H9 (cell line): ENCODE results near the gene MCOLN3. TPM values are rescaled to one million over a fixed set of nuclear protein-coding genes. Genes with fewer than 3 reads are reported as not detected.

Source experiments
- DNase-seq: peaks from one replicate; pipeline ENCODE4 v3.0.0-alpha.2; 2017
- H2AFZ ChIP-seq: one replicate; pipeline ENCODE4 v1.6.1; 2013; ENCODE audit warnings: mild to moderate bottlenecking, low read length, control low read depth, moderate library complexity
- H2AK5ac ChIP-seq: 2 replicates; pipeline ENCODE4 v1.6.1; 2013; ENCODE audit warnings: low read length, control low read depth, mixed read lengths; ENCODE audit not compliant: insufficient read length
- H2BK120ac ChIP-seq: one replicate; pipeline ENCODE4 v1.6.1; 2013; ENCODE audit warnings: low read depth, mild to moderate bottlenecking, low read length, control low read depth, inconsistent platforms; ENCODE audit not compliant: poor library complexity, severe bottlenecking
- H2BK12ac ChIP-seq: 2 replicates; pipeline ENCODE4 v1.6.1; 2013; ENCODE audit warnings: low read length, control low read depth, mixed read lengths, low read depth; ENCODE audit not compliant: insufficient read length
- H2BK15ac ChIP-seq: 2 replicates; pipeline ENCODE4 v1.6.1; 2013; ENCODE audit warnings: low read depth, low read length, control low read depth
- H2BK20ac ChIP-seq: one replicate; pipeline ENCODE4 v1.6.1; 2013; ENCODE audit warnings: low read depth, mild to moderate bottlenecking, low read length, control low read depth, inconsistent platforms; ENCODE audit not compliant: poor library complexity, severe bottlenecking
- H2BK5ac ChIP-seq: 2 replicates; pipeline ENCODE4 v1.6.1; 2013; ENCODE audit warnings: low read length, control low read depth, mixed read lengths; ENCODE audit not compliant: insufficient read length
- H3K14ac ChIP-seq: 2 replicates; pipeline ENCODE4 v1.6.1; 2013; ENCODE audit warnings: low read length, control low read depth; ENCODE audit not compliant: insufficient read depth
- H3K18ac ChIP-seq: 2 replicates; pipeline ENCODE4 v1.6.1; 2013; ENCODE audit warnings: low read depth, mild to moderate bottlenecking, mixed read lengths, low read length, control low read depth; ENCODE audit not compliant: insufficient read length
- H3K23ac ChIP-seq: 2 replicates; pipeline ENCODE4 v1.6.1; 2013; ENCODE audit warnings: low read length, control low read depth, mixed read lengths, low read depth; ENCODE audit not compliant: insufficient read length
- H3K23me2 ChIP-seq: 2 replicates; pipeline ENCODE4 v1.6.1; 2013; ENCODE audit warnings: low read depth, mild to moderate bottlenecking, mixed read lengths, low read length, control low read depth; ENCODE audit not compliant: insufficient read length, poor library complexity, severe bottlenecking
- H3K27ac ChIP-seq: 2 replicates; pipeline ENCODE4 v1.5.1; 2013; ENCODE audit warnings: low read length, control low read depth, mixed read lengths, low read depth; ENCODE audit not compliant: insufficient read length
- H3K27me3 ChIP-seq: 2 replicates; pipeline ENCODE4 v1.6.1; 2013; ENCODE audit warnings: low read length, control low read depth, inconsistent platforms; ENCODE audit not compliant: insufficient read depth
- H3K4ac ChIP-seq: 2 replicates; pipeline ENCODE4 v1.6.1; 2013; ENCODE audit warnings: low read depth, mild to moderate bottlenecking, control low read depth, inconsistent platforms, low read length, moderate library complexity
- H3K4me1 ChIP-seq: 2 replicates; pipeline ENCODE4 v1.6.1; 2013; ENCODE audit warnings: low read length, control low read depth, inconsistent platforms; ENCODE audit not compliant: insufficient read depth
- H3K4me2 ChIP-seq: 2 replicates; pipeline ENCODE4 v1.6.1; 2013; ENCODE audit warnings: low read length, control low read depth, mixed read lengths; ENCODE audit not compliant: insufficient read length, insufficient read depth
- H3K56ac ChIP-seq: 2 replicates; pipeline ENCODE4 v1.6.1; 2013; ENCODE audit warnings: low read depth, mild to moderate bottlenecking, mixed read lengths, low read length, control low read depth; ENCODE audit not compliant: insufficient read length
- H3K79me1 ChIP-seq: 2 replicates; pipeline ENCODE4 v1.6.1; 2013; ENCODE audit warnings: low read depth, mild to moderate bottlenecking, moderate library complexity, low read length, control low read depth, inconsistent platforms; ENCODE audit not compliant: insufficient read depth, poor library complexity, severe bottlenecking
- H3K79me2 ChIP-seq: 2 replicates; pipeline ENCODE4 v1.6.1; 2013; ENCODE audit warnings: low read length, control low read depth, inconsistent platforms; ENCODE audit not compliant: insufficient read depth
- H3K9ac ChIP-seq: 2 replicates; pipeline ENCODE4 v1.6.1; 2013; ENCODE audit warnings: low read length, control low read depth, mixed read lengths; ENCODE audit not compliant: insufficient read length; ENCODE audit errors: extremely low read depth
- H3K9me3 ChIP-seq: one replicate; pipeline ENCODE4 v1.6.1; 2013; ENCODE audit warnings: low read depth, low read length, inconsistent platforms; ENCODE audit not compliant: control insufficient read depth
- H3T11ph ChIP-seq: one replicate; pipeline ENCODE4 v1.6.1; 2013; ENCODE audit warnings: mild to moderate bottlenecking, low read length, control low read depth, inconsistent platforms
- H4K20me1 ChIP-seq: one replicate; pipeline ENCODE4 v1.6.1; 2013; ENCODE audit not compliant: control insufficient read depth, insufficient read length, insufficient read depth
- H4K5ac ChIP-seq: 2 replicates; pipeline ENCODE4 v1.6.1; 2013; ENCODE audit warnings: low read depth, mild to moderate bottlenecking, mixed read lengths, low read length, control low read depth; ENCODE audit not compliant: insufficient read length
- H4K8ac ChIP-seq: replicated peaks from 2 replicates; pipeline ENCODE4 v1.6.1; 2013; ENCODE audit warnings: low read length, control low read depth, mixed read lengths, low read depth; ENCODE audit not compliant: insufficient read length
- H4K91ac ChIP-seq: 2 replicates; pipeline ENCODE4 v1.6.1; 2013; ENCODE audit warnings: low read depth, mild to moderate bottlenecking, moderate library complexity, mixed read lengths, low read length, control low read depth; ENCODE audit not compliant: insufficient read length
- H3K27ac Mint-ChIP-seq, 3 experiments: 2 replicates in 2 of 3; 3 replicates in 1 of 3; pipeline ENCODE4 v1.8.0; 2020 to 2021; ENCODE audit warnings: mixed read lengths in 3 of 3, mild to moderate bottlenecking in 1 of 3, moderate library complexity in 1 of 3
- H3K27me3 Mint-ChIP-seq: 2 replicates; pipeline ENCODE4 v1.8.0; 2021; ENCODE audit warnings: low read depth, mild to moderate bottlenecking, moderate library complexity, mixed read lengths
- H3K36me3 Mint-ChIP-seq, 3 experiments: 2 replicates in 2 of 3; 3 replicates in 1 of 3; pipeline ENCODE4 v1.8.0; 2020 to 2021; ENCODE audit warnings: low read depth in 3 of 3, mixed read lengths in 3 of 3; ENCODE audit not compliant: insufficient read depth in 1 of 3
- H3K4me1 Mint-ChIP-seq, 2 experiments: 2 replicates each; pipeline ENCODE4 v1.8.0; 2020; ENCODE audit warnings: mixed read lengths in 2 of 2
- H3K4me3 Mint-ChIP-seq, 2 experiments: 2 replicates in 1 of 2; 3 replicates in 1 of 2; pipeline ENCODE4 v1.8.0; 2020 to 2021; ENCODE audit warnings: mild to moderate bottlenecking in 2 of 2, mixed read lengths in 2 of 2, moderate library complexity in 1 of 2
- H3K9me3 Mint-ChIP-seq, 2 experiments: 2 replicates in 1 of 2; 3 replicates in 1 of 2; pipeline ENCODE4 v1.8.0; 2020; ENCODE audit warnings: mild to moderate bottlenecking in 2 of 2, mixed read lengths in 2 of 2, moderate library complexity in 1 of 2
- CTCF ChIP-seq: fragments of 200-600 bp; sonication (generic); conservative IDR thresholded peaks from 3 replicates; pipeline ENCODE4 v1.8.0; 2021; ENCODE audit warnings: antibody characterized with exemption, mild to moderate bottlenecking
- WGBS: extraction: QIAGEN DNeasy Blood & Tissue Kit; methylation state at CpG from one replicate; pipeline ENCODE4 v1.1.7; 2013; ENCODE audit warnings: missing lambda C conversion rate, low lambda C conversion rate, mixed read lengths; ENCODE audit not compliant: insufficient read length; ENCODE audit errors: extremely low coverage; 5-methylcytosine and 5-hydroxymethylcytosine counted together
- total RNA-seq: library from RNA; stranded (reverse); gene quantifications from 2 replicates; pipeline ENCODE4 v1.2.1, GENCODE V29; 2021

MCOLN3 gene
- total RNA-seq, 1 experiment from 2014 or later: 10.8 TPM

GRCh38 chr1:84968101-84968500 is 80.2 kb downstream of the MCOLN3 start:
- no peak for DNase-seq
- no peaks in the 10 kb centered on the region for H3K4me1 Mint-ChIP-seq
- H3K79me1 ChIP-seq: no peaks in the 10 kb centered on the region
- H2AFZ ChIP-seq: no peak overlapping the region
- H3K4me1 ChIP-seq: no peaks in the 10 kb centered on the region
- TF ChIP-seq CTCF: no peak
- H3K9me3 Mint-ChIP-seq: peaks cover 0 to 4% of the 10 kb centered on the region in 2 experiments; a peak in 2 of 5 replicates
- H3K9ac ChIP-seq: no peak overlapping the region
- H4K5ac ChIP-seq: no peak overlapping the region
- no peak overlapping the region for H3T11ph ChIP-seq
- H3K27me3 Mint-ChIP-seq: no peaks in the 10 kb centered on the region; the same call in 1 of the 2 replicates
- H2BK15ac ChIP-seq: no peak overlapping the region
- no peak overlapping the region for H3K18ac ChIP-seq
- WGBS: no CpG with 5 or more reads among the region's 1 CpG
- no peak overlapping the region for H3K4me2 ChIP-seq
- peaks cover 0 to 4% (median 0%) of the 10 kb centered on the region in 3 experiments; a peak in 2 of 7 replicates for H3K36me3 Mint-ChIP-seq
- H2BK120ac ChIP-seq: no peak overlapping the region
- no peaks in the 10 kb centered on the region for H3K27me3 ChIP-seq
- H3K79me2 ChIP-seq: no peaks in the 10 kb centered on the region
- no peak overlapping the region for H2BK5ac ChIP-seq
- H3K27ac ChIP-seq: no peak overlapping the region
- H3K56ac ChIP-seq: no peak overlapping the region
- no peak overlapping the region for H2BK20ac ChIP-seq
- no peaks in the 10 kb centered on the region for H3K23me2 ChIP-seq
- H3K4ac ChIP-seq: no peak overlapping the region
- no peak overlapping the region for H3K27ac Mint-ChIP-seq
- H3K9me3 ChIP-seq: no peaks in the 10 kb centered on the region
- no peak overlapping the region for H4K8ac ChIP-seq
- H3K14ac ChIP-seq: no peak overlapping the region
- H4K20me1 ChIP-seq: no peaks in the 10 kb centered on the region
- no peak overlapping the region for H3K4me3 Mint-ChIP-seq
- H2BK12ac ChIP-seq: no peak overlapping the region
- H2AK5ac ChIP-seq: no peak overlapping the region
- H3K23ac ChIP-seq: no peak overlapping the region
- no peak overlapping the region for H4K91ac ChIP-seq

Other genes starting within 250 kb of the MCOLN3 start
- 2.5 and 3.0 TPM in 2 replicates for gene LPAR3, start 155.3 kb downstream of the MCOLN3 start, total RNA-seq
- gene MCOLN2, start 51.4 kb downstream of the MCOLN3 start, total RNA-seq: 0.70 and 1.3 TPM in 2 replicates
- gene SYDE2, start 152.5 kb upstream of the MCOLN3 start, total RNA-seq: 12.1 and 12.4 TPM in 2 replicates
- 45.1 and 48.2 TPM in 2 replicates for gene C1orf52, start 211.2 kb upstream of the MCOLN3 start, total RNA-seq
- gene BCL10, start 228.1 kb upstream of the MCOLN3 start, total RNA-seq: 26.1 and 29.4 TPM in 2 replicates